ENCODE measurements around the gene MATK.

MATK gene

GRCh38 chr19:3814648-3815047 lies 28.5 kb upstream of the MATK start:
- TF ChIP-seq, protein P1, sequence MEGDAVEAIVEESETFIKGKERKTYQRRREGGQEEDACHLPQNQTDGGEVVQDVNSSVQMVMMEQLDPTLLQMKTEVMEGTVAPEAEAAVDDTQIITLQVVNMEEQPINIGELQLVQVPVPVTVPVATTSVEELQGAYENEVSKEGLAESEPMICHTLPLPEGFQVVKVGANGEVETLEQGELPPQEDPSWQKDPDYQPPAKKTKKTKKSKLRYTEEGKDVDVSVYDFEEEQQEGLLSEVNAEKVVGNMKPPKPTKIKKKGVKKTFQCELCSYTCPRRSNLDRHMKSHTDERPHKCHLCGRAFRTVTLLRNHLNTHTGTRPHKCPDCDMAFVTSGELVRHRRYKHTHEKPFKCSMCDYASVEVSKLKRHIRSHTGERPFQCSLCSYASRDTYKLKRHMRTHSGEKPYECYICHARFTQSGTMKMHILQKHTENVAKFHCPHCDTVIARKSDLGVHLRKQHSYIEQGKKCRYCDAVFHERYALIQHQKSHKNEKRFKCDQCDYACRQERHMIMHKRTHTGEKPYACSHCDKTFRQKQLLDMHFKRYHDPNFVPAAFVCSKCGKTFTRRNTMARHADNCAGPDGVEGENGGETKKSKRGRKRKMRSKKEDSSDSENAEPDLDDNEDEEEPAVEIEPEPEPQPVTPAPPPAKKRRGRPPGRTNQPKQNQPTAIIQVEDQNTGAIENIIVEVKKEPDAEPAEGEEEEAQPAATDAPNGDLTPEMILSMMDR (conservative IDR thresholded peaks at IDR 0.05; ENCODE audit: low read length) = no peak
- no peak overlapping the region for H3K4me3 ChIP-seq (ENCODE audit: low read length)

GRCh38 chr19:3813473-3814392 lies 27.6 kb upstream of the MATK start:
- H3K4me3 ChIP-seq (ENCODE audit: low read length) = no peak overlapping the region
- TF ChIP-seq, protein P1 (conservative IDR thresholded peaks at IDR 0.05; ENCODE audit: low read length) = no peak
- DNase-seq (ENCODE audit: low read depth) = no peak

More at GRCh38 chr19:3814648-3815047, 28.5 kb upstream of the MATK start:
- no peak for DNase-seq (ENCODE audit: low read depth)

DNA sequence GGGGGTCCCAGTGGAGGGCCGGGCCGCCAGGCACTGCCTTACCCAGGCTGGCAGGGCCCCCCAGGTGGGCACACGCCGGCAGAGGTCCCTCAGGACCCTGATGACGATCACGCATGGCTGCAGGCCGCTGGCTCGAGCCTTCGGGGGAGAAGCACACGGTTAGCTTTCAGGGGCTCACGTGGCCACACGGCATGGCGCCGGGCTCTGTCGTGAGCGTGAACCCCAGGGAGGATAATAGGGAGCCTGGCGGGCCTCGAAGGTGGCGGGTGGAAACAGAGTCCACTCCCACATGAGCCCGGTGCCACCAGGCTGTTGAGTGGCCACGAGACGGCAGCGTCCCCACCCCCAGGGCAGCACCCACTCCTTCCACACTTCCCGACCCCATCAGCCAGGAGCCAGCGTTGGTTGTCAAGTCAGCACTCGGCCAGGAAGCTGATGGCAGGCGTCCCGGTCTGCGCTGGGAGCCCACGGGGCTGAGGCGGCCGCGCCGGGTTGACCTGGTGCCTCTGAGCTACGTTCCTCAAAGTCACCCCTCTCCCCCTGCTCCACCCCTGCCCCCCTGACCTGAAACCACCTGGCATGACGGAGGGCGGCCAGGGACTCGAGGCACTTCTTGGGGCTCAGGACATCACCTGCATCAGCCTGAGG lies 24.7 kb upstream of the MATK start:
- H3K4me3 ChIP-seq (ENCODE audit: low read length) = no peak overlapping the region
- DNase-seq (ENCODE audit: low read depth) = no peak
- TF ChIP-seq, protein P1 (conservative IDR thresholded peaks at IDR 0.05; ENCODE audit: low read length) = no peak

DNA sequence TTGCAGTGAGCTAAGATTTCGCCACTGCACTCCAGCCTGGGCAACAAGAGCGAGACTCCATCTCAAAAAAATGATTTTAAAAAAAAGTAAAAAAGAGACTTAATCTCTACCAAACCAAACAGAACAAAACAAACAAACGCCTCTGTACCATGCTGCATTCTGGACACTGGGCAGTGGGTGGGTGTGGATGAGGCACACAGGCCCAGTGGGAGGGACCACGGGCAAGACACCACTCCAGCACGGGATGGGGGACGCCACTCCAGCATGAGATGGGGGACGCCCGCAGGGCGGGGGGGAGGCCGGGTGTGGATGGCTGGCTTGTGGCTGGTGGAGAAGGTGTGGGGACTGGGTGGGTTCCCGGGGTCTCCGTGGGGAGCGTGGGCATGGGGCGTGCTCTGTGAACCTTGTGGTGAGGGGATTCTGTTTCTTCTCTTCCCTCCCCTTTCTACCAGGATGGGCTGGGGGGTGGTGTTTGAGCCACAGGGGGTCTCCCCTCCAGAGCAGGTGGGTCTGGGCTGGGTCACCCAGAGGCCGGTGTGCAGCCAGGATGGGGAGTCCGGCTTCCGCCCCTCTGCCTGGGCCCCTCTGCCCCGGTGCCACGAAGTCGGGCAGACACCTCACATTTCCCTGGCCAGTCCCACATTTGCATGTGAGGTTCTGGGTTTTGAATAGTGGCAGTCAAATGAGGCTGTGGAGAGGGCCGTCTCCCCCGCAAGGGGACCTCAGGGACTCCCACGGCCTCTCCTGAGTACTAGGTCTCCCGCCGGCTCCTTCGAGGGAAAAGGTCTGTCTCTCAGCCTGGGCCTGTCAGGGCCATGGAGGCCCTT lies 23.9 kb upstream of the MATK start:
- H3K4me3 ChIP-seq (ENCODE audit: low read length) = no peak overlapping the region
- DNase-seq (ENCODE audit: low read depth) = no peak
- TF ChIP-seq, protein P1 (conservative IDR thresholded peaks at IDR 0.05; ENCODE audit: low read length) = no peak

DNA sequence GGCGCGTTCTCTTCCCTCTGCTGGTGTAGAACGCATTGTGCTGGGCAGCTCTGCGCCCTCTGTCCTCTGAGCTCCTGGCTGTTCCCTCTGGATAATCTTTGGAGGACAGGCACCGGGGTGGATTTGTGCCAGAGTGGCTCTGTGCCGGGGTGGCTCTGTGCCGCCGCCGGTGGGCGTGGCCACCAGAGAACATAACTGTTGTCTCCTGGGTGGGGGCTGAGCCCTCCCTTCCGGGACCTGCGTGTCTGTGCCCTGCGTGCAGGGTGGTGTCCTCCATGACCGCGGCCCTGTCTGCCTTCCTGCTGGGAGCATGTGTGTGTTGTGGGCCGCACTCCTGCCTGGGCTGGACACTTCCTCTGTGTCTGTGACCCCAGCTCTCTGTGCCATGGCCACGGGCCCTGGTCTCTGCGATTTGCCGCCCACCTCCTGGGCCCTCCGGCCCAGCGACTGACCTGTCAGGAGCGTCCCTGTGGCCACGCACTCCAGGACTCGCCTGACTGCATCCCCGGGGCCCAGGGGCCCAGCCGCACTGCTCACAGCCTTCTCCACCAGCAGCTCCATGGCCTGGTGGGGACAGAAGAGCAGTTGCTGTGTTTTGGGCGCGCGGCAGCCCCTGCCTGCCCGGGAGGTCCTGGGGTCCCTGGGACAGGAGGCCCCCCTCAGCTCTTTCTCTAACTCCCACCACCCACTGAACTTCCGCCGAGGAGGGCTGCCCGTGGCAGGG lies 22.4 kb upstream of the MATK start:
- H3K4me3 ChIP-seq (ENCODE audit: low read length) = no peak overlapping the region
- TF ChIP-seq, protein P1 (conservative IDR thresholded peaks at IDR 0.05; ENCODE audit: low read length) = no peak
- no peak for DNase-seq (ENCODE audit: low read depth)

DNA sequence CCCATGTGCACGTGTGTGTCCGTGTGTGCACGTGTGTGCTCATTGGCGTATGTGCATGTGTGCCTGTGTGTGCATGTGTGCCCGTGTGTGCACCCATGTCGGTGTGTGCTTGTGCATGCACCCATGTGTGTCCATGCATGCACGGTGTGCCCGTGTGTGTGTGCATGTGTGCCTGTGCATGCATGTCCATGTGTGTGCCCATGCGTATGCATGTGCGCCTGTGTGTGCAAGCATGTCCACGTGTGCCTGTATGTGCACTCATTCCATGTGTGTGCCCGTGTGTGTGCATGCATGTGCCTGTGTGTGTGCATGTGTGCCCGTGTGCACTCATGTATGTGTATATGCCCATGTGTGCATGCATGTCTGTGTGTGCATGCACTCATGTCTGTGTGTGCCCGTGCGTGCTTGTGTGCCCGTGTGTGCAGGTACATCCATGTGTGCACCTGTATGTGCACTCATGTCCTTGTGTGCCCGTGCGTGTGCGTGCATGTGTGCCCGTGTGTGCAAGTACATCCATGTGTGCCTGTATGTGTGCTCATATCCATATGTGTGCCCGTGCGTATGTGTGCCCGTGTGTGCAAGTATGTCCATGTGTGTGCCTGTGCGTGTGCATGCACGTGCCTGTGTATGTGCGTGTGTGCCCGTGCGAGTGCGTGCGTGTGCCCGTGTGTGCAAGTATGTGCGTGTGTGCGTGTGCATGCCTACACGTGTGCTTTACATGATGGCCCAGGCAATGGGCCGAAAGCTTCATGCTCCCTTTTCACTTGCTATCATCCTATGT lies 21.6 kb upstream of the MATK start:
- no peak overlapping the region for H3K4me3 ChIP-seq (ENCODE audit: low read length)
- DNase-seq (ENCODE audit: low read depth) = no peak
- TF ChIP-seq, protein P1 (conservative IDR thresholded peaks at IDR 0.05; ENCODE audit: low read length) = no peak
